Osteoblast (primary cell): ENCODE results near the gene ATP8B2. TPM values are rescaled to one million over a fixed set of nuclear protein-coding genes. Genes with fewer than 3 reads are reported as not detected.

Experiments used
- DNase-seq: peaks from one replicate; pipeline ENCODE4 v3.0.0; 2011; ENCODE audit warnings: low spot score, mixed read lengths; ENCODE audit not compliant: insufficient read length; ENCODE audit errors: missing footprints
- H2AFZ ChIP-seq: 2 replicates; pipeline ENCODE4 v1.6.0; 2011; ENCODE audit warnings: mild to moderate bottlenecking, low read length
- H3K27ac ChIP-seq: 2 replicates; pipeline ENCODE4 v1.5.1; 2011; ENCODE audit warnings: mild to moderate bottlenecking, low read depth, low read length, moderate library complexity
- H3K27me3 ChIP-seq: 2 replicates; pipeline ENCODE4 v1.6.0; 2012; ENCODE audit warnings: mild to moderate bottlenecking, control low read depth, inconsistent platforms, low read length, moderate library complexity; ENCODE audit not compliant: insufficient read depth
- H3K36me3 ChIP-seq: 2 replicates; pipeline ENCODE4 v1.5.1; 2011; ENCODE audit warnings: mild to moderate bottlenecking, low read length, control low read depth, moderate library complexity; ENCODE audit not compliant: insufficient read depth
- H3K4me1 ChIP-seq: 2 replicates; pipeline ENCODE4 v1.5.1; 2011; ENCODE audit warnings: mild to moderate bottlenecking, low read length, control low read depth, moderate library complexity; ENCODE audit not compliant: insufficient read depth
- H3K4me2 ChIP-seq: 2 replicates; pipeline ENCODE4 v1.6.0; 2011; ENCODE audit warnings: mild to moderate bottlenecking, low read length; ENCODE audit not compliant: insufficient read depth
- H3K4me3 ChIP-seq: fragments of 200-600 bp; sonication (generic); 3 replicates; pipeline ENCODE4 v1.5.1; 2012; ENCODE audit warnings: mild to moderate bottlenecking, low read length, inconsistent platforms; ENCODE audit not compliant: insufficient read depth
- H3K79me2 ChIP-seq: 2 replicates; pipeline ENCODE4 v1.6.0; 2012; ENCODE audit warnings: mild to moderate bottlenecking, low read length, control low read depth, inconsistent platforms; ENCODE audit not compliant: insufficient read depth
- H3K9me3 ChIP-seq: 2 replicates; pipeline ENCODE4 v1.5.1; 2011; ENCODE audit warnings: low read depth, low read length, control low read depth
- H4K20me1 ChIP-seq: 2 replicates; pipeline ENCODE4 v1.6.0; 2012; ENCODE audit warnings: mild to moderate bottlenecking, low read length, control low read depth; ENCODE audit not compliant: insufficient read depth
- total RNA-seq: library from RNA; depleted of rRNA; stranded (reverse); fragments of >200 nt; gene quantifications from 2 replicates; pipeline ENCODE4 v1.2.3, GENCODE V29; 2012
- TF ChIP-seq, protein P1 (sequence below): IDR thresholded peaks from 2 replicates; pipeline ENCODE4 v1.5.1; 2011; ENCODE audit warnings: mild to moderate bottlenecking, low read depth, low read length, moderate library complexity; ENCODE audit errors: extremely low read depth

ATP8B2 gene
- total RNA-seq, 1 donor: 162 TPM

GRCh38 chr1:154384650-154385489, 59.5 kb downstream of the ATP8B2 start:
- Histone ChIP-seq H3K27ac (no peak overlapping the region), H3K9me3 (no peaks in the 10 kb centered on the region), H3K27me3 (peaks cover 21% of the 10 kb centered on the region), H4K20me1 (no peaks in the 10 kb centered on the region), H3K79me2 (no peaks in the 10 kb centered on the region), H2AFZ (no peak overlapping the region), H3K4me2 (no peak overlapping the region), H3K4me3 (no peak overlapping the region), H3K36me3 (no peaks in the 10 kb centered on the region), H3K4me1 (no peaks in the 10 kb centered on the region)
- DNase-seq: no peak
- TF ChIP-seq, protein P1, sequence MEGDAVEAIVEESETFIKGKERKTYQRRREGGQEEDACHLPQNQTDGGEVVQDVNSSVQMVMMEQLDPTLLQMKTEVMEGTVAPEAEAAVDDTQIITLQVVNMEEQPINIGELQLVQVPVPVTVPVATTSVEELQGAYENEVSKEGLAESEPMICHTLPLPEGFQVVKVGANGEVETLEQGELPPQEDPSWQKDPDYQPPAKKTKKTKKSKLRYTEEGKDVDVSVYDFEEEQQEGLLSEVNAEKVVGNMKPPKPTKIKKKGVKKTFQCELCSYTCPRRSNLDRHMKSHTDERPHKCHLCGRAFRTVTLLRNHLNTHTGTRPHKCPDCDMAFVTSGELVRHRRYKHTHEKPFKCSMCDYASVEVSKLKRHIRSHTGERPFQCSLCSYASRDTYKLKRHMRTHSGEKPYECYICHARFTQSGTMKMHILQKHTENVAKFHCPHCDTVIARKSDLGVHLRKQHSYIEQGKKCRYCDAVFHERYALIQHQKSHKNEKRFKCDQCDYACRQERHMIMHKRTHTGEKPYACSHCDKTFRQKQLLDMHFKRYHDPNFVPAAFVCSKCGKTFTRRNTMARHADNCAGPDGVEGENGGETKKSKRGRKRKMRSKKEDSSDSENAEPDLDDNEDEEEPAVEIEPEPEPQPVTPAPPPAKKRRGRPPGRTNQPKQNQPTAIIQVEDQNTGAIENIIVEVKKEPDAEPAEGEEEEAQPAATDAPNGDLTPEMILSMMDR: no peak

DNA sequence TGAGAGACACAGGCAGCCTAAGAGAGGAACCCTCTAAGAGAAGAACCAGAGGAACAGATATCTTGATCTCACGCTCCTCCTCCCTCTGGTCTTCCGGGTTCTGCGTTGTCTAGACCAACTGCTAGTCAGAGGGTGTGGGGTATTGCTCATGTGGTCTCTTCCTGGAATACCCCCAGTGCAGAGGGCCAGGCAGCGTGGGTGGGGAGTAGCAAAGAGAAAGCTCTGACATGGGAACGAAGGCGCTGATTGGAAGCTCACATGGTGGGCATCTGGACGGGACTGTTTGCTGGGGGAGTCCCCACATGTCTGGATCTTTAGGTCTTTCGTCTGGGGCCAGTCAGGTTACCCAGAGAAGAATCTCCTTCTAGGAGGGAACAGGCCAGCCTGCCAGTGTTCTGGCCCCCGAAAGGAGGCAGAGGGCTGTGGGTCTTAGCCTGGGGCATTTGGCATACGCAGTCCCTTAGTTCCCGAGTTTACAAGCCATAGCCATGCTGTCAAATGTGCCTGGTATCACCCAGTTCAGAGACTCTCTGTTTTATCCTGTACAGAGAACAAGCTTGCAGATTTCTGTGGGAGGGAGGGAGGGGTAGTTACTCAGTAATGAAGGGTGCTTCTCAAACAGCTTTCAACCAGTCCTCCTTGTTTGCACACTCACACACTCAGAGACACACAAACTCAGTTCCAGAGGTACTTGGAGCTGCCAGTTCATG, 61.5 kb downstream of the ATP8B2 start:
- peaks cover 17% of the 10 kb centered on the region for H3K27me3 ChIP-seq
- no peaks in the 10 kb centered on the region for H4K20me1 ChIP-seq
- H3K79me2 ChIP-seq: no peaks in the 10 kb centered on the region
- DNase-seq: no peak
- no peak overlapping the region for H2AFZ ChIP-seq
- no peak overlapping the region for H3K4me3 ChIP-seq
- no peak overlapping the region for H3K4me2 ChIP-seq
- TF ChIP-seq, protein P1: no peak
- no peak overlapping the region for H3K27ac ChIP-seq
- no peaks in the 10 kb centered on the region for H3K9me3 ChIP-seq
- H3K36me3 ChIP-seq: no peaks in the 10 kb centered on the region
- no peaks in the 10 kb centered on the region for H3K4me1 ChIP-seq

DNA sequence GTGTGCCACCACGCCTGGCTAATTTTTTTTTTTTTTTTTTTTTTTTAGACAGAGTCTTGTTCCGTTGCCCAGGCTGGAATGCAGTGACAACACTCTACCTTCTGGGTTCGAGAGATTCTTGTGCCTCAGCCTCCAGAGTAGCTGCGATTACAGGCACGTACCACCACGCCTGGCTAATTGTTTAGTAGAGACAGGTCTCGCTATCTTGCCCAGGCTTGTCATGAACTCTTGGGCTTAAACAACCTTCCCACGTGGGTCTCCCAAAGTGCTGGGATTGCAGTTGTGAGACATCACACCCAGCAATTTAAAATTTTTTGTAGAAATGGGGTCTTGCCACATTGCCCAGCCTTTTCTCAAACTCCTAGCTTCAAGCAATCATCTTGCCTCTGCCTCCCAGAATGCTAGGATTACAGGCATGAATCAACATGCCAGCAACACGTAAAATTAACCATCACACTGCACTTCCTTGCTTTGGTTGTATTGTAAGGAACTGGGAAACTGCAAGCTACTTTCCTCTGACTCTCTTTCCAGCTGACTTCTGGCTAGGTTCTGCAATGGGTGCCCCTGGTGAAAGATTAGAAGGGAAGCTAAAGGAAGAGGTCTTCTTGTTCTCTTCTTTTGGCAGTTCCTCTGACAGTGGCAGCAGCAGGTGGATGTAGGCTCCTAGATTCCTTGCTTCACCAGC, 65.9 kb downstream of the ATP8B2 start:
- H3K4me2 ChIP-seq: no peak overlapping the region
- H2AFZ ChIP-seq: no peak overlapping the region
- H3K79me2 ChIP-seq: no peaks in the 10 kb centered on the region
- no peaks in the 10 kb centered on the region for H3K36me3 ChIP-seq
- TF ChIP-seq, protein P1: no peak
- no peaks in the 10 kb centered on the region for H3K9me3 ChIP-seq
- H3K27ac ChIP-seq: no peak overlapping the region
- DNase-seq: no peak
- H4K20me1 ChIP-seq: no peaks in the 10 kb centered on the region
- H3K4me3 ChIP-seq: no peak overlapping the region
- H3K4me1 ChIP-seq: no peaks in the 10 kb centered on the region
- H3K27me3 ChIP-seq: peaks cover 6% of the 10 kb centered on the region
